HepG2 (cell line): ENCODE results near the gene SPRY1. TPM values are rescaled to one million over a fixed set of nuclear protein-coding genes. Genes with fewer than 3 reads are reported as not detected.

Experiments used
- AGO2 ChIP-seq: fragments of 200-400 bp; formaldehyde crosslinking; optimal IDR thresholded peaks from 2 replicates; pipeline ENCODE3; 2017; ENCODE audit warnings: mild to moderate bottlenecking, low read depth, low read length, moderate library complexity
- PPARG ChIP-seq: conservative IDR thresholded peaks from 2 replicates; pipeline ENCODE4 v1.6.1; 2016; ENCODE audit warnings: missing biosample characterization, missing genetic modification reagents
- RFX1 ChIP-seq: fragments of 450-650 bp; IDR thresholded peaks from 2 replicates; pipeline ENCODE4 v1.6.1; 2017
- SALL1 ChIP-seq: sonication (generic); formaldehyde crosslinking; IDR thresholded peaks from 2 replicates; pipeline ENCODE4 v1.8.0; 2022; ENCODE audit warnings: mild to moderate bottlenecking, missing genetic modification reagents
- SOX13 ChIP-seq, 3 experiments: fragments of 450-650 bp in 1 of 3; sonication (generic) in 1 of 3; formaldehyde crosslinking in 1 of 3; IDR thresholded peaks in 2 of 3; conservative IDR thresholded peaks in 1 of 3; 2 replicates each; pipeline versions ENCODE4 v1.5.0 to v1.6.1; 2016 to 2020; ENCODE audit warnings: antibody characterized with exemption in 1 of 3, mild to moderate bottlenecking in 1 of 3, missing compliant biosample characterization in 1 of 3, missing genetic modification reagents in 1 of 3, moderate library complexity in 1 of 3
- SP4 ChIP-seq: sonication (generic); formaldehyde crosslinking; IDR thresholded peaks from 2 replicates; pipeline ENCODE4 v1.8.1; 2023; ENCODE audit warnings: mild to moderate bottlenecking, missing genetic modification reagents
- TEAD3 ChIP-seq: optimal IDR thresholded peaks from 2 replicates; pipeline ENCODE3; 2016; ENCODE audit warnings: borderline replicate concordance
- ZC3H13 ChIP-seq: sonication (generic); formaldehyde crosslinking; IDR thresholded peaks from 2 replicates; pipeline ENCODE4 v1.8.1; 2023; ENCODE audit warnings: mild to moderate bottlenecking, missing genetic modification reagents, moderate library complexity
- ZNF124 ChIP-seq: sonication (generic); formaldehyde crosslinking; IDR thresholded peaks from 2 replicates; pipeline ENCODE4 v1.4.0; 2020; ENCODE audit warnings: missing genetic modification reagents
- ZNF234 ChIP-seq: sonication (generic); formaldehyde crosslinking; conservative IDR thresholded peaks from 2 replicates; pipeline ENCODE4 v1.5.1; 2020; ENCODE audit warnings: mild to moderate bottlenecking, missing genetic modification reagents
- ZNF263 ChIP-seq: sonication (generic); formaldehyde crosslinking; IDR thresholded peaks from 2 replicates; pipeline ENCODE4 v1.4.0; 2020; ENCODE audit warnings: missing genetic modification reagents
- ZNF3 ChIP-seq: IDR thresholded peaks from 2 replicates; pipeline ENCODE4 v1.7.0; 2017; ENCODE audit warnings: inconsistent platforms
- ZNF337 ChIP-seq: sonication (generic); formaldehyde crosslinking; IDR thresholded peaks from 2 replicates; pipeline ENCODE4 v1.5.1; 2020; ENCODE audit warnings: missing genetic modification reagents, low read depth, mild to moderate bottlenecking, borderline replicate concordance
- ZNF431 ChIP-seq: sonication (generic); formaldehyde crosslinking; IDR thresholded peaks from 2 replicates; pipeline ENCODE4 v1.9.0; 2022; ENCODE audit warnings: missing genetic modification reagents, low read depth, mild to moderate bottlenecking, borderline replicate concordance
- ZZZ3 ChIP-seq: sonication (generic); formaldehyde crosslinking; IDR thresholded peaks from 2 replicates; pipeline ENCODE4 v1.4.0; 2020; ENCODE audit warnings: missing genetic modification reagents, mild to moderate bottlenecking, borderline replicate concordance
- polyA plus RNA-seq, 8 experiments: library from polyadenylated mRNA; depleted of rRNA in 3 of 8; stranded (reverse) in 7 of 8; unstranded in 1 of 8; fragments of >200 nt; fragmentation: Illumina TruSeq in 4 of 8; extraction: Trizol in 4 of 8; gene quantifications; 2 replicates each; pipeline versions ENCODE4 v1.2.1 to v1.2.3, GENCODE V29; 2011 to 2016; ENCODE audit warnings: low read depth in 4 of 8, missing spikeins in 1 of 8, mixed read lengths in 1 of 8; ENCODE audit not compliant: insufficient read depth in 1 of 8
- total RNA-seq, 5 experiments: library from RNA; depleted of rRNA; stranded (reverse); fragments of >200 nt; fragmentation: Illumina TruSeq; extraction: Trizol; gene quantifications; 2 replicates each; pipeline ENCODE4 v1.2.3, GENCODE V29; 2016; ENCODE audit warnings: low read depth in 1 of 5
- TF ChIP-seq, protein P1 (sequence below): sonication (generic); formaldehyde crosslinking; IDR thresholded peaks from 2 replicates; pipeline ENCODE4 v1.5.1; 2020; ENCODE audit warnings: mild to moderate bottlenecking, missing genetic modification reagents, moderate library complexity
- TF ChIP-seq, protein P2 (sequence below): sonication (generic); formaldehyde crosslinking; IDR thresholded peaks from 2 replicates; pipeline ENCODE4 v1.8.1; 2023; ENCODE audit warnings: mild to moderate bottlenecking, missing genetic modification reagents
- TF ChIP-seq, protein P3 (sequence below): sonication (generic); formaldehyde crosslinking; IDR thresholded peaks from 2 replicates; pipeline ENCODE4 v1.4.0; 2020; ENCODE audit warnings: missing genetic modification reagents, mild to moderate bottlenecking, borderline replicate concordance
- TF ChIP-seq, protein P4 (sequence below): sonication (generic); formaldehyde crosslinking; IDR thresholded peaks from 2 replicates; pipeline ENCODE4 v1.9.0; 2021; ENCODE audit warnings: missing genetic modification reagents, borderline replicate concordance

Gene SPRY1
- total and polyA plus RNA-seq, 2 of the 13 experiments (the other 11 are each of a cell fraction or from before 2014, with no cell fraction given) = 24.7 to 33.4 TPM

DNA sequence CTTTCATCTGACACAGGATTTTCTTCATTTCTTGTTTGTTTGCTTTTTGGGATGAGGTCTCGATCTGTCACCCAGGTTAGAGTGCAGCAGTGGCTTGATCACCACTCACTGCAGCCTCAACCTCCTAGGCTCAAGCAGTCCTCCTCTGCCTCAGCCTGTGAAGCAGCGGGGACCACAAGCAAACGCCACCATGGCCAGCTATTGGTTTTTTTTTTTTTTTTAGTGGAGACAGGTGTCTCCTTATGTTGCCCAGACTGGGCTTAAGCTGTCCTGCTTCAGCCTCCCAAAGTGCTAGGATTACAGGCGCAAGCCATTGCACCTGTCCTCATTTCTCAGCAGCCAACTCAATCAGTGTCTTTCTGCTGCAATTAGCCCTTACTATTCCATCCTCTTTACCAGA is 10.3 kb downstream of the SPRY1 start (continued):
- TF ChIP-seq, protein P1, sequence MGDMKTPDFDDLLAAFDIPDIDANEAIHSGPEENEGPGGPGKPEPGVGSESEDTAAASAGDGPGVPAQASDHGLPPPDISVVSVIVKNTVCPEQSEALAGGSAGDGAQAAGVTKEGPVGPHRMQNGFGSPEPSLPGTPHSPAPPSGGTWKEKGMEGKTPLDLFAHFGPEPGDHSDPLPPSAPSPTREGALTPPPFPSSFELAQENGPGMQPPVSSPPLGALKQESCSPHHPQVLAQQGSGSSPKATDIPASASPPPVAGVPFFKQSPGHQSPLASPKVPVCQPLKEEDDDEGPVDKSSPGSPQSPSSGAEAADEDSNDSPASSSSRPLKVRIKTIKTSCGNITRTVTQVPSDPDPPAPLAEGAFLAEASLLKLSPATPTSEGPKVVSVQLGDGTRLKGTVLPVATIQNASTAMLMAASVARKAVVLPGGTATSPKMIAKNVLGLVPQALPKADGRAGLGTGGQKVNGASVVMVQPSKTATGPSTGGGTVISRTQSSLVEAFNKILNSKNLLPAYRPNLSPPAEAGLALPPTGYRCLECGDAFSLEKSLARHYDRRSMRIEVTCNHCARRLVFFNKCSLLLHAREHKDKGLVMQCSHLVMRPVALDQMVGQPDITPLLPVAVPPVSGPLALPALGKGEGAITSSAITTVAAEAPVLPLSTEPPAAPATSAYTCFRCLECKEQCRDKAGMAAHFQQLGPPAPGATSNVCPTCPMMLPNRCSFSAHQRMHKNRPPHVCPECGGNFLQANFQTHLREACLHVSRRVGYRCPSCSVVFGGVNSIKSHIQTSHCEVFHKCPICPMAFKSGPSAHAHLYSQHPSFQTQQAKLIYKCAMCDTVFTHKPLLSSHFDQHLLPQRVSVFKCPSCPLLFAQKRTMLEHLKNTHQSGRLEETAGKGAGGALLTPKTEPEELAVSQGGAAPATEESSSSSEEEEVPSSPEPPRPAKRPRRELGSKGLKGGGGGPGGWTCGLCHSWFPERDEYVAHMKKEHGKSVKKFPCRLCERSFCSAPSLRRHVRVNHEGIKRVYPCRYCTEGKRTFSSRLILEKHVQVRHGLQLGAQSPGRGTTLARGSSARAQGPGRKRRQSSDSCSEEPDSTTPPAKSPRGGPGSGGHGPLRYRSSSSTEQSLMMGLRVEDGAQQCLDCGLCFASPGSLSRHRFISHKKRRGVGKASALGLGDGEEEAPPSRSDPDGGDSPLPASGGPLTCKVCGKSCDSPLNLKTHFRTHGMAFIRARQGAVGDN (CRISPR knock-in tag) = peak; percentile 47
- no peak for TF ChIP-seq PPARG (CRISPR knock-in tag)
- TF ChIP-seq AGO2 = no peak
- no peak for TF ChIP-seq ZNF431 (CRISPR knock-in tag)
- TF ChIP-seq ZNF337 (CRISPR knock-in tag) = no peak
- no peak for TF ChIP-seq SP4 (CRISPR knock-in tag)
- no peak for TF ChIP-seq SOX13 (IDR thresholded peaks at IDR 0.05)
- 0 out of 4 replicates have a peak, but pooled peaks of 1 of the 2 experiments have one; percentile 16 for TF ChIP-seq SOX13 (CRISPR knock-in tag; conservative IDR thresholded peaks at IDR 0.05 in 1 of 2, IDR thresholded peaks at IDR 0.05 in 1 of 2)
- TF ChIP-seq, protein P2, sequence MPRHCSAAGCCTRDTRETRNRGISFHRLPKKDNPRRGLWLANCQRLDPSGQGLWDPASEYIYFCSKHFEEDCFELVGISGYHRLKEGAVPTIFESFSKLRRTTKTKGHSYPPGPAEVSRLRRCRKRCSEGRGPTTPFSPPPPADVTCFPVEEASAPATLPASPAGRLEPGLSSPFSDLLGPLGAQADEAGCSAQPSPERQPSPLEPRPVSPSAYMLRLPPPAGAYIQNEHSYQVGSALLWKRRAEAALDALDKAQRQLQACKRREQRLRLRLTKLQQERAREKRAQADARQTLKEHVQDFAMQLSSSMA (CRISPR knock-in tag) = no peak
- no peak for TF ChIP-seq RFX1
- TF ChIP-seq SALL1 (CRISPR knock-in tag) = peak; percentile 44; the same call in 1 of the 2 replicates
- no peak for TF ChIP-seq ZNF3 (CRISPR knock-in tag)
- no peak for TF ChIP-seq TEAD3 (CRISPR knock-in tag)
- 0 out of 2 replicates have a peak, but pooled peaks have one; percentile 49 for TF ChIP-seq ZC3H13 (CRISPR knock-in tag)
- no peak for TF ChIP-seq ZNF124 (CRISPR knock-in tag)
- no peak for TF ChIP-seq ZZZ3 (CRISPR knock-in tag)
- TF ChIP-seq, protein P3, sequence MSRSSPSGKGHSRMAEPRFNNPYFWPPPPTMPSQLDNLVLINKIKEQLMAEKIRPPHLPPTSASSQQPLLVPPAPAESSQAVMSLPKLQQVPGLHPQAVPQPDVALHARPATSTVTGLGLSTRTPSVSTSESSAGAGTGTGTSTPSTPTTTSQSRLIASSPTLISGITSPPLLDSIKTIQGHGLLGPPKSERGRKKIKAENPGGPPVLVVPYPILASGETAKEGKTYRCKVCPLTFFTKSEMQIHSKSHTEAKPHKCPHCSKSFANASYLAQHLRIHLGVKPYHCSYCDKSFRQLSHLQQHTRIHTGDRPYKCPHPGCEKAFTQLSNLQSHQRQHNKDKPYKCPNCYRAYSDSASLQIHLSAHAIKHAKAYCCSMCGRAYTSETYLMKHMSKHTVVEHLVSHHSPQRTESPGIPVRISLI (CRISPR knock-in tag) = peak; percentile 30; the same call in 1 of the 2 replicates
- TF ChIP-seq ZNF263 (CRISPR knock-in tag) = peak; percentile 90
- TF ChIP-seq, protein P4, sequence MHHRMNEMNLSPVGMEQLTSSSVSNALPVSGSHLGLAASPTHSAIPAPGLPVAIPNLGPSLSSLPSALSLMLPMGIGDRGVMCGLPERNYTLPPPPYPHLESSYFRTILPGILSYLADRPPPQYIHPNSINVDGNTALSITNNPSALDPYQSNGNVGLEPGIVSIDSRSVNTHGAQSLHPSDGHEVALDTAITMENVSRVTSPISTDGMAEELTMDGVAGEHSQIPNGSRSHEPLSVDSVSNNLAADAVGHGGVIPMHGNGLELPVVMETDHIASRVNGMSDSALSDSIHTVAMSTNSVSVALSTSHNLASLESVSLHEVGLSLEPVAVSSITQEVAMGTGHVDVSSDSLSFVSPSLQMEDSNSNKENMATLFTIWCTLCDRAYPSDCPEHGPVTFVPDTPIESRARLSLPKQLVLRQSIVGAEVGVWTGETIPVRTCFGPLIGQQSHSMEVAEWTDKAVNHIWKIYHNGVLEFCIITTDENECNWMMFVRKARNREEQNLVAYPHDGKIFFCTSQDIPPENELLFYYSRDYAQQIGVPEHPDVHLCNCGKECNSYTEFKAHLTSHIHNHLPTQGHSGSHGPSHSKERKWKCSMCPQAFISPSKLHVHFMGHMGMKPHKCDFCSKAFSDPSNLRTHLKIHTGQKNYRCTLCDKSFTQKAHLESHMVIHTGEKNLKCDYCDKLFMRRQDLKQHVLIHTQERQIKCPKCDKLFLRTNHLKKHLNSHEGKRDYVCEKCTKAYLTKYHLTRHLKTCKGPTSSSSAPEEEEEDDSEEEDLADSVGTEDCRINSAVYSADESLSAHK (CRISPR knock-in tag) = no peak
- TF ChIP-seq ZNF234 = no peak
